ENCODE data around the gene ABAT. TPM values are rescaled to one million over a fixed set of nuclear protein-coding genes. Genes with fewer than 3 reads are reported as not detected.

ABAT gene
- total RNA-seq, 1 experiment from 2014 or later = 7.3 TPM

GRCh38 chr16:8661703-8662102 lies 12.7 kb upstream of the ABAT start:
- no peak overlapping the region for H2AK5ac ChIP-seq (ENCODE audit: insufficient read length, low read length)
- Mint-ChIP-seq H3K27ac (no peak overlapping the region), H3K27me3 (ENCODE audit: low read depth) (peaks cover 13% of the 10 kb centered on the region), H3K4me1 (peaks cover 9 to 10% of the 10 kb centered on the region in 2 experiments), H3K36me3 (ENCODE audit: insufficient read depth in 1 of 3, low read depth in 3 of 3) (no peaks in the 10 kb centered on the region; a peak in 1 of 7 replicates), H3K9me3 (no peaks in the 10 kb centered on the region), H3K4me3 (no peak overlapping the region)
- H3K56ac ChIP-seq (ENCODE audit: insufficient read length, low read depth, low read length) = no peak overlapping the region
- H3K9ac ChIP-seq (ENCODE audit: extremely low read depth, insufficient read length, low read length) = no peak overlapping the region
- H3K79me1 ChIP-seq (ENCODE audit: insufficient read depth, low read depth, low read length, poor library complexity, severe bottlenecking) = no peaks in the 10 kb centered on the region
- H4K20me1 ChIP-seq (ENCODE audit: control insufficient read depth, insufficient read depth, insufficient read length) = no peaks in the 10 kb centered on the region
- no peak overlapping the region for H3K23ac ChIP-seq (ENCODE audit: insufficient read length, low read depth, low read length)
- no peak overlapping the region for H4K8ac ChIP-seq (replicated peaks; ENCODE audit: insufficient read length, low read depth, low read length)
- no peak overlapping the region for H3K18ac ChIP-seq (ENCODE audit: insufficient read length, low read depth, low read length)
- TF ChIP-seq, protein P1, sequence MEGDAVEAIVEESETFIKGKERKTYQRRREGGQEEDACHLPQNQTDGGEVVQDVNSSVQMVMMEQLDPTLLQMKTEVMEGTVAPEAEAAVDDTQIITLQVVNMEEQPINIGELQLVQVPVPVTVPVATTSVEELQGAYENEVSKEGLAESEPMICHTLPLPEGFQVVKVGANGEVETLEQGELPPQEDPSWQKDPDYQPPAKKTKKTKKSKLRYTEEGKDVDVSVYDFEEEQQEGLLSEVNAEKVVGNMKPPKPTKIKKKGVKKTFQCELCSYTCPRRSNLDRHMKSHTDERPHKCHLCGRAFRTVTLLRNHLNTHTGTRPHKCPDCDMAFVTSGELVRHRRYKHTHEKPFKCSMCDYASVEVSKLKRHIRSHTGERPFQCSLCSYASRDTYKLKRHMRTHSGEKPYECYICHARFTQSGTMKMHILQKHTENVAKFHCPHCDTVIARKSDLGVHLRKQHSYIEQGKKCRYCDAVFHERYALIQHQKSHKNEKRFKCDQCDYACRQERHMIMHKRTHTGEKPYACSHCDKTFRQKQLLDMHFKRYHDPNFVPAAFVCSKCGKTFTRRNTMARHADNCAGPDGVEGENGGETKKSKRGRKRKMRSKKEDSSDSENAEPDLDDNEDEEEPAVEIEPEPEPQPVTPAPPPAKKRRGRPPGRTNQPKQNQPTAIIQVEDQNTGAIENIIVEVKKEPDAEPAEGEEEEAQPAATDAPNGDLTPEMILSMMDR (conservative IDR thresholded peaks at IDR 0.05) = no peak
- no peak overlapping the region for H2BK15ac ChIP-seq (ENCODE audit: low read depth, low read length)
- H3K4ac ChIP-seq (ENCODE audit: low read depth, low read length) = no peak overlapping the region
- H3K79me2 ChIP-seq (ENCODE audit: insufficient read depth, low read length) = no peaks in the 10 kb centered on the region
- no peak overlapping the region for H2BK20ac ChIP-seq (ENCODE audit: low read depth, low read length, poor library complexity, severe bottlenecking)
- H3K14ac ChIP-seq (ENCODE audit: insufficient read depth, low read length) = no peak overlapping the region
- no peak overlapping the region for H2BK5ac ChIP-seq (ENCODE audit: insufficient read length, low read length)
- no peaks in the 10 kb centered on the region for H3K9me3 ChIP-seq (ENCODE audit: control insufficient read depth, low read depth, low read length)
- H3K23me2 ChIP-seq (ENCODE audit: insufficient read length, low read depth, low read length, poor library complexity, severe bottlenecking) = no peaks in the 10 kb centered on the region
- H4K91ac ChIP-seq (ENCODE audit: insufficient read length, low read depth, low read length) = no peak overlapping the region
- H3K27ac ChIP-seq (ENCODE audit: insufficient read length, low read depth, low read length) = no peak overlapping the region
- H3K4me1 ChIP-seq (ENCODE audit: insufficient read depth, low read length) = no peaks in the 10 kb centered on the region
- no peak overlapping the region for H4K5ac ChIP-seq (ENCODE audit: insufficient read length, low read depth, low read length)
- no peak overlapping the region for H2AFZ ChIP-seq (ENCODE audit: low read length)
- DNase-seq = no peak
- no peak overlapping the region for H2BK120ac ChIP-seq (ENCODE audit: low read depth, low read length, poor library complexity, severe bottlenecking)
- H3K4me2 ChIP-seq (ENCODE audit: insufficient read depth, insufficient read length, low read length) = no peak overlapping the region
- H2BK12ac ChIP-seq (ENCODE audit: insufficient read length, low read depth, low read length) = no peak overlapping the region
- H3K27me3 ChIP-seq (ENCODE audit: insufficient read depth, low read length) = no peaks in the 10 kb centered on the region
- H3T11ph ChIP-seq (ENCODE audit: low read length) = no peak overlapping the region
- no CpG with 5 or more reads among the region's 5 CpGs for WGBS (ENCODE audit: extremely low coverage, insufficient read length, low lambda C conversion rate)
